Measurements from ENCODE around the gene MYO18B. TPM values are rescaled to one million over a fixed set of nuclear protein-coding genes. Genes with fewer than 3 reads are reported as not detected.

MYO18B gene
- total RNA-seq, 1 donor = under 0.01 TPM

DNA sequence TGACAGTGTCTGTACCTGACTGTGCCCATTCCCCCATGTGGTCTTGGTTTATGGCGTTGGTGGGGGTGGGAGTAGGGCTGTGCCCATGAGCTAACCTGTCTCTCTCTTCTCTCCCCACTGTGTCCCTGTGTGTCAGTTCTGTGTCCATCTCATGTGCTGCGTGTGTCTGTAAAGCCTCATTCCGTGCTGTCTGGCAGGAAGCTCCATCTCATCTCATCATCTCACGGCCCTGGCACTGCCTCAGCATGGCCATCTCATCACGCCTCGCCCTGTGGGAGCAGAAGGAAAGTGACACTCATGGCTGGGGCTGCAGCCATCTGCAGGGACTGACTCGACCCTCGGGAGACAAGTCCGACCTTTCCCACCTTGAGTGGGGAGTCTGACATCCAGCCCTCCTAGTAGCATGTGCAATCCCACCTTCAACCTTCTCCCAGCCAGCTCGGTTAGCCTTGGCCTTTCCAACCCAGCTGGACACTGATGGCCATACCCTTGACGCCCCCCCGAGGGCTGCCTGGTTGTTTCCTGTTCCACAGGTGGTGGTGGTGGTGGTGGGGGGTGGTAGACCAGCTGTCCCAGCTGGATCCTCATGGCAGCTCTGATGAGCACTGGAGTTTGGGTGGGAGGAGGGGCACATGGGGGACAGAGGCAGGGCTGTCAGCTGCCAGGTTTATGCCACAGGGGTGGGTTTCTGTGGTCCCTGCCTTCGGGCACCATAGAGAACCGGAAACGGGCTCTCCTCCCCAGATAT, 19.0 kb downstream of the MYO18B start:
- DNase-seq (ENCODE audit: low read depth) = no peak
- H3K4me3 ChIP-seq (ENCODE audit: low read depth, low read length) = no peak overlapping the region
- TF ChIP-seq, protein P1, sequence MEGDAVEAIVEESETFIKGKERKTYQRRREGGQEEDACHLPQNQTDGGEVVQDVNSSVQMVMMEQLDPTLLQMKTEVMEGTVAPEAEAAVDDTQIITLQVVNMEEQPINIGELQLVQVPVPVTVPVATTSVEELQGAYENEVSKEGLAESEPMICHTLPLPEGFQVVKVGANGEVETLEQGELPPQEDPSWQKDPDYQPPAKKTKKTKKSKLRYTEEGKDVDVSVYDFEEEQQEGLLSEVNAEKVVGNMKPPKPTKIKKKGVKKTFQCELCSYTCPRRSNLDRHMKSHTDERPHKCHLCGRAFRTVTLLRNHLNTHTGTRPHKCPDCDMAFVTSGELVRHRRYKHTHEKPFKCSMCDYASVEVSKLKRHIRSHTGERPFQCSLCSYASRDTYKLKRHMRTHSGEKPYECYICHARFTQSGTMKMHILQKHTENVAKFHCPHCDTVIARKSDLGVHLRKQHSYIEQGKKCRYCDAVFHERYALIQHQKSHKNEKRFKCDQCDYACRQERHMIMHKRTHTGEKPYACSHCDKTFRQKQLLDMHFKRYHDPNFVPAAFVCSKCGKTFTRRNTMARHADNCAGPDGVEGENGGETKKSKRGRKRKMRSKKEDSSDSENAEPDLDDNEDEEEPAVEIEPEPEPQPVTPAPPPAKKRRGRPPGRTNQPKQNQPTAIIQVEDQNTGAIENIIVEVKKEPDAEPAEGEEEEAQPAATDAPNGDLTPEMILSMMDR (IDR thresholded peaks at IDR 0.05; ENCODE audit: insufficient read depth, low read depth, low read length) = no peak

DNA sequence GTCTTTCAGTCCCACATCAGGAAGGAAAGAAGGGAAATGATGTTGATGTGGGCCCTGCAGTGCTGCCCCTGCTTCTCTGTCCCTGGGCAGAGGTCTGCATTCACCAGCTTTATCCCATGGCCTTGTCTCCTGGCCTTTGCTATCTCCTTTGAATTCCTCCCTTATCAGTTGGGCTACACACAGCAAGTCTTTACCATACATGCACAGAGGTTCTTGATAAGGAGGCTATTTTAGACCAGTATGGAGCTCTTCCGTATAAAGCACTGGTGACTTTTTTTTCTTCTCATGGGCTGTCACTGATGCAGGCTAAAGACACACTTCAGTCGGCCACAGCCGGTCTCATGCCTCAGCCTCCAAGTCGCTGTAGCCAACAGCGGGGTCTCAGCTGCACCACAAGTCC, 20.2 kb downstream of the MYO18B start:
- peak; percentile 38 for DNase-seq (ENCODE audit: low read depth)
- TF ChIP-seq, protein P1 (IDR thresholded peaks at IDR 0.05; ENCODE audit: insufficient read depth, low read depth, low read length) = no peak
- no peak overlapping the region for H3K4me3 ChIP-seq (ENCODE audit: low read depth, low read length)

DNA sequence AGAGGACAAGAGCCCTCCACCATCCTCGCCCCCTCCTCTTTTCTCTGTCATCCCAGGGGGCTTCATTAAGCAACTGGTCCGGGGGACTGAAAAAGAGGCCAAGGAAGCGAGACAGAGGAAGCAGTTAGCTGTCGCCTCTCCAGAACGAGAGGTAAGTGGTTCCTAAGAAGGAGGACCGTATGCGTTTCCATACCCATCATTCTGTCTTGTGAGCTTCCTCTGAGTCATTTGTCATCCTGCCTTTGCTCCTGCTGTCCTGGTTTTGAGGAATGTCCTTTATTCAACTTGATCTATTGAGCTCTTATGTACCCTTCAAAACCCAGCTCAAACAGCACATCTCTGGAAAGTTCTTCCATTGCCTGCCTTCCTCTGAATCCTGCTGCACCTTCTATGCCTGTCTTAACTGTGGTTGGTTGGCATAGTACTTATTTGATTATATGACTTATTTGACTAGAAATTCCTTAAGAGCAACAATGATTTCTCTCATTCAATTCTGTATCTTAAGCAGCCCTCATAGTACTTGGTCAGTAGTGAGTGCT, 21.3 kb downstream of the MYO18B start:
- H3K4me3 ChIP-seq (ENCODE audit: low read depth, low read length) = no peak overlapping the region
- no peak for DNase-seq (ENCODE audit: low read depth)
- TF ChIP-seq, protein P1 (IDR thresholded peaks at IDR 0.05; ENCODE audit: insufficient read depth, low read depth, low read length) = no peak

DNA sequence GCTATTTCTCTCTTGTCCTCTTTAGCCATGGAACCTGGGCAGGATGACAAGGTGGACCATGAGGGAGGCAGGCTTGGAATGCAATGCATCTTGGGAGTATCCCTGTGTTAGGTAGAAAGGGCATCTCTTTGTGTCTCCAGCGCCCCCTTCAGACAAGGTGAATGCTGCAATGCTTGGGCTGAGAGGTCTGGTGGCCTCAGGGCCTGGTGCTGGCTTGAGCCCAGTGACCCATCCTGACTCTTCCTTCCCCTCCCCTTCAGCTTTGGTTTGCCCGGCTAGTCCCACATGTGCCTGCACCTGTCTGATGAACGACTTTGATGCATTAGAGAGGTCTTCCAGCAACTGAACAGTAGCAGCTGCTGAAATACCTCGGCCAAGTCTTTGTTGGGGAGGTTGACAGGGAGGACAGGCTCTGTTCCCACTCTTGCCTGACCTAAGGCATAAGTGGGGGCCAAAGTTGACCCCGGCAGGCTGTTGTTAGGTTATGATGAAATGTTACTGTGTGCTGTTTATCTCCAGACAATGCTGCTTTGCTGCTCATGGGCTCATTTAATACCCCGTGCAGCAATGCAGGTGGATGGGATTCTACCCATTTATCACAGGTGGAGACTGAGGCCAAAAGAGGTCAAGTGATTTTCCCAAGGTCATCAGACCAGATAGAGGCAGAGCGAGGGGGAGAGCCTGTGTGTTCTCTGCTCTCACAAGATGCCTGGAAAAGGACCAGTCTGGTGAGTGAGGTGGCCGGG, 22.5 kb downstream of the MYO18B start:
- TF ChIP-seq, protein P1 (IDR thresholded peaks at IDR 0.05; ENCODE audit: insufficient read depth, low read depth, low read length) = no peak
- no peak overlapping the region for H3K4me3 ChIP-seq (ENCODE audit: low read depth, low read length)
- no peak for DNase-seq (ENCODE audit: low read depth)

DNA sequence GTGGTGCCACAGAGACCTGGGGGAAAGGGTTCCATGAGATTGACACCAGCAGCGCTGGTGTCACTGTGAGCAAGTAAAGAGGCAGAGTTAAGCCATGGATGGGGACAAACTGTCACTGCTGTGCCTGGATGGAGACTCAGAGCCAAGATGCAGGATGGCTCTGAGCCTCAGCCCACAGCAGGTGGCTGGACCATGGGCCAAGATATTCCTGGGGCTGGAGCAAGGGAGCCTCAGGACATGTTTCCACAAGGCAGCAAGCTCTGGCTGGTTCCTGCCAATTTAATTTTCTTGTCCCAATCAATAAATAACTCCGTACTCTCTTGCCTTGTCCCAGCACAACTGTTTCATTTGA, 23.0 kb downstream of the MYO18B start:
- TF ChIP-seq, protein P1 (IDR thresholded peaks at IDR 0.05; ENCODE audit: insufficient read depth, low read depth, low read length) = no peak
- H3K4me3 ChIP-seq (ENCODE audit: low read depth, low read length) = no peak overlapping the region
- no peak for DNase-seq (ENCODE audit: low read depth)

DNA sequence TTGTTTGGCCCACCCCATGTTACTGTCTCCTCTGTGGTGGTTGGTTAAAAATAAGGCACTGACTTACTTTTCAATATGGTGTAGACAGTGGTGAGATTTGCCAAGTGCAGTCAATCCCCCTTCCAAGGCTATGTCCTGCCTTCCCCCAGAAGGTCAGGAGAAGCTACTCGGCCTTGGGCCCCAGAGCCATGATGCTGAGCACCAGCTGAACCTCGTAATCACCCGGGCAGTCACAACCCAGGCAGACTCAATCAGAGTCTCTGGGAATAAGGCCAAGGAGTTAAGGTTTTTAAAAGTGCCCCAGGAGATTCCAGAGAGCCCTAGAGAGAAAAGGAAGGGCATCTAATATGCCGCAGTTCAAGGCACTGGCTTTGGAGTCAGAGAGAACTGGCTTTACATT, 23.8 kb downstream of the MYO18B start:
- H3K4me3 ChIP-seq (ENCODE audit: low read depth, low read length) = no peak overlapping the region
- TF ChIP-seq, protein P1 (IDR thresholded peaks at IDR 0.05; ENCODE audit: insufficient read depth, low read depth, low read length) = no peak
- no peak for DNase-seq (ENCODE audit: low read depth)
